ENCODE measurements around the gene ZNF219.

DNA sequence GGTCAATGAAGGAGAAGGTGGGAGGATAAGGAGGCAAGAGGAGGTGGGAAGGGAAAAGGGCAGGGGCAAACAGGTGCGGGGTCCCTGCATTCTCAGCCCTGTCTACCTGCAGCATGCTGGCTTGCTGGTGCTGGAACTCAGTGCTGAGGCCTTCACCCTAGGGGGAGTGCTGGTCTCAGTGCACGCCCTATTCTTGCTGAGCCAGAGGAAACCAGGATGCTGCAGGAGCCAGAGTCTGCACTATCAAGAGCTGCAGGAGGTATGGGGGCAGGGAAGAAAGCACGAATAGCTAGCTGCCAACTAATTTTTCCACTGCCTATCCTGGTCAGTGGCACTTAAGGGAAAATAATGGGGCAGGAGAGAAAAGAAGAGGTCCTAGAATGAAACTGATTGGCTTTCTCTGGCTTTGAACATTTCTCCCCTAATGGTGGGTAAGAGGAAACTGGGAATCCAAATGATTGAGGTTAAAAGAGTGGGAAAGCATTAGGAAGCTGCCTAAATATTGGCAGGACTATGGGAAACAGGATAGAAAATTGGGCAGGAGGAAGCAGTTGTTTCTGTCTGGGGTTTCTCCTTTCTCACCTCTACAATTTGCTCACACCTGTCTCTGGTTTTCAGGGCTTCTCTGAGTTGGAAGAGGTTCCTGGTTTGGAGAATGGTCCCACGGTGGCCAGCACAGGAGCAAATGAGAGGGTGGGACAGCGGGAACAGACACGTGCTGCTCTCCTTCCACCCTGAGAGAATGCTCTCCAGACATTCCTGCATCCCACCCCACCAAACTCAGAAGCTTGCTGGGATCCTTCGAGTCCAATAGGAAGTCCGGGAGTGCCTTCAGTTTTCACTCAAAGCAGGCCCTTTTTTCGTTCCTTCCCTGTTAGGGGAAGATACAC lies 4.3 kb upstream of the ZNF219 start:
- TF ChIP-seq, protein P1, sequence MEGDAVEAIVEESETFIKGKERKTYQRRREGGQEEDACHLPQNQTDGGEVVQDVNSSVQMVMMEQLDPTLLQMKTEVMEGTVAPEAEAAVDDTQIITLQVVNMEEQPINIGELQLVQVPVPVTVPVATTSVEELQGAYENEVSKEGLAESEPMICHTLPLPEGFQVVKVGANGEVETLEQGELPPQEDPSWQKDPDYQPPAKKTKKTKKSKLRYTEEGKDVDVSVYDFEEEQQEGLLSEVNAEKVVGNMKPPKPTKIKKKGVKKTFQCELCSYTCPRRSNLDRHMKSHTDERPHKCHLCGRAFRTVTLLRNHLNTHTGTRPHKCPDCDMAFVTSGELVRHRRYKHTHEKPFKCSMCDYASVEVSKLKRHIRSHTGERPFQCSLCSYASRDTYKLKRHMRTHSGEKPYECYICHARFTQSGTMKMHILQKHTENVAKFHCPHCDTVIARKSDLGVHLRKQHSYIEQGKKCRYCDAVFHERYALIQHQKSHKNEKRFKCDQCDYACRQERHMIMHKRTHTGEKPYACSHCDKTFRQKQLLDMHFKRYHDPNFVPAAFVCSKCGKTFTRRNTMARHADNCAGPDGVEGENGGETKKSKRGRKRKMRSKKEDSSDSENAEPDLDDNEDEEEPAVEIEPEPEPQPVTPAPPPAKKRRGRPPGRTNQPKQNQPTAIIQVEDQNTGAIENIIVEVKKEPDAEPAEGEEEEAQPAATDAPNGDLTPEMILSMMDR (conservative IDR thresholded peaks at IDR 0.05; ENCODE audit: low read depth, low read length) = no peak
- TF ChIP-seq EZH2 (IDR thresholded peaks at IDR 0.05; ENCODE audit: low read length, unreplicated experiment) = no peak
